ENCODE results near the gene SNX18. TPM values are rescaled to one million over a fixed set of nuclear protein-coding genes. Genes with fewer than 3 reads are reported as not detected.
A peak's percentile ranks its signal among the peaks of the same experiment; 100 is the strongest.
"Not testable (repeated sequence)": the region's sequence is repeated elsewhere in the genome, so short reads cannot be mapped to it uniquely, and the experiment has no call there.

The SNX18 gene
- total RNA-seq, 1 donor from 2014 or later, result 22.3 TPM

- H3K9me3 Mint-ChIP-seq (ENCODE audit: unreplicated experiment); H3K36me3 Mint-ChIP-seq (ENCODE audit: low read depth, unreplicated experiment); H3K4me3 Mint-ChIP-seq (ENCODE audit: unreplicated experiment); DNase-seq (ENCODE audit: low spot score); H3K27me3 Mint-ChIP-seq (ENCODE audit: unreplicated experiment); H3K4me1 Mint-ChIP-seq (ENCODE audit: unreplicated experiment); H3K27ac Mint-ChIP-seq (ENCODE audit: unreplicated experiment): not testable (repeated sequence)
- peak; percentile 36 for TF ChIP-seq CTCF (IDR thresholded peaks at IDR 0.05; ENCODE audit: unreplicated experiment)
Observed at GRCh38 chr5:54489648-54489979, 27.9 kb upstream of the SNX18 start.

- H3K9me3 Mint-ChIP-seq (ENCODE audit: unreplicated experiment), result no peaks in the 10 kb centered on the region
Observed at GRCh38 chr5:54491326-54491725, 26.2 kb upstream of the SNX18 start.

GRCh38 chr5:54492178-54492577 is 25.4 kb upstream of the SNX18 start:
- Mint-ChIP-seq H3K36me3 (ENCODE audit: low read depth, unreplicated experiment) (no peaks in the 10 kb centered on the region), H3K4me3 (ENCODE audit: unreplicated experiment) (no peak overlapping the region), H3K27ac (ENCODE audit: unreplicated experiment) (no peak overlapping the region), H3K27me3 (ENCODE audit: unreplicated experiment) (peaks cover 2% of the 10 kb centered on the region), H3K9me3 (ENCODE audit: unreplicated experiment) (no peaks in the 10 kb centered on the region), H3K4me1 (ENCODE audit: unreplicated experiment) (peaks cover 5% of the 10 kb centered on the region)
- no peak for TF ChIP-seq CTCF (IDR thresholded peaks at IDR 0.05; ENCODE audit: unreplicated experiment)
- DNase-seq (ENCODE audit: low spot score), result no peak

More at GRCh38 chr5:54491326-54491725, 26.2 kb upstream of the SNX18 start:
- Mint-ChIP-seq H3K27me3 (ENCODE audit: unreplicated experiment) (peaks cover 2% of the 10 kb centered on the region), H3K4me1 (ENCODE audit: unreplicated experiment) (peaks cover 5% of the 10 kb centered on the region), H3K4me3 (ENCODE audit: unreplicated experiment) (no peak overlapping the region), H3K27ac (ENCODE audit: unreplicated experiment) (peak overlapping the region; percentile 38), H3K36me3 (ENCODE audit: low read depth, unreplicated experiment) (no peaks in the 10 kb centered on the region)
- no peak for DNase-seq (ENCODE audit: low spot score)
- TF ChIP-seq CTCF (IDR thresholded peaks at IDR 0.05; ENCODE audit: unreplicated experiment), result no peak

- H3K4me3 Mint-ChIP-seq (ENCODE audit: unreplicated experiment), result no peak overlapping the region
- no peak for DNase-seq (ENCODE audit: low spot score)
- peaks cover 5% of the 10 kb centered on the region for H3K4me1 Mint-ChIP-seq (ENCODE audit: unreplicated experiment)
- H3K27ac Mint-ChIP-seq (ENCODE audit: unreplicated experiment), result no peak overlapping the region
- TF ChIP-seq CTCF (IDR thresholded peaks at IDR 0.05; ENCODE audit: unreplicated experiment), result no peak
- H3K27me3 Mint-ChIP-seq (ENCODE audit: unreplicated experiment), result peaks cover 2% of the 10 kb centered on the region
- H3K9me3 Mint-ChIP-seq (ENCODE audit: unreplicated experiment), result no peaks in the 10 kb centered on the region
- H3K36me3 Mint-ChIP-seq (ENCODE audit: low read depth, unreplicated experiment), result peaks cover 4% of the 10 kb centered on the region
Observed at GRCh38 chr5:54495027-54495426, 22.5 kb upstream of the SNX18 start.

- no peak for DNase-seq (ENCODE audit: low spot score)
- H3K27ac Mint-ChIP-seq (ENCODE audit: unreplicated experiment), result no peak overlapping the region
- H3K9me3 Mint-ChIP-seq (ENCODE audit: unreplicated experiment), result peaks cover 4% of the 10 kb centered on the region
- peaks cover 2% of the 10 kb centered on the region for H3K27me3 Mint-ChIP-seq (ENCODE audit: unreplicated experiment)
- no peak overlapping the region for H3K4me3 Mint-ChIP-seq (ENCODE audit: unreplicated experiment)
- TF ChIP-seq CTCF (IDR thresholded peaks at IDR 0.05; ENCODE audit: unreplicated experiment), result no peak
- H3K4me1 Mint-ChIP-seq (ENCODE audit: unreplicated experiment), result peaks cover 4% of the 10 kb centered on the region
- peaks cover under 1% of the 10 kb centered on the region for H3K36me3 Mint-ChIP-seq (ENCODE audit: low read depth, unreplicated experiment)
Observed at GRCh38 chr5:54514291-54514690, 3.3 kb upstream of the SNX18 start.
